ENCODE data around the gene TRAF7. TPM values are rescaled to one million over a fixed set of nuclear protein-coding genes. Genes with fewer than 3 reads are reported as not detected.

TRAF7 gene
- total and polyA plus RNA-seq, 2 of the 13 experiments (the other 11 are each of a cell fraction or from before 2014, with no cell fraction given): 47.9 to 65.6 TPM

- TF ChIP-seq ZNF850 (CRISPR knock-in tag; conservative IDR thresholded peaks at IDR 0.05) (no peak), TFE3 (CRISPR knock-in tag; IDR thresholded peaks at IDR 0.05) (peak; percentile 36; the same call in 1 of the 2 replicates), MTA1 (CRISPR knock-in tag; IDR thresholded peaks at IDR 0.05; ENCODE audit: borderline replicate concordance) (no peak), ZNF563 (CRISPR knock-in tag; IDR thresholded peaks at IDR 0.05) (peak; percentile 76; the same call in 1 of the 2 replicates), HOXA9 (CRISPR knock-in tag; IDR thresholded peaks at IDR 0.05; ENCODE audit: borderline replicate concordance) (no peak), HMG20A (CRISPR knock-in tag; IDR thresholded peaks at IDR 0.05; ENCODE audit: borderline replicate concordance) (no peak), HNRNPLL (IDR thresholded peaks at IDR 0.05; ENCODE audit: low read depth, low read length, poor library complexity, severe bottlenecking) (peak; percentile 36), ZNF562 (CRISPR knock-in tag; IDR thresholded peaks at IDR 0.05; ENCODE audit: borderline replicate concordance) (no peak), YEATS2 (CRISPR knock-in tag; IDR thresholded peaks at IDR 0.05; ENCODE audit: borderline replicate concordance) (peak; percentile 98), ZBTB40 (IDR thresholded peaks at IDR 0.05) (peak; percentile 59), ZBTB40 (CRISPR knock-in tag; IDR thresholded peaks at IDR 0.05) (peak; percentile 68), REPIN1 (CRISPR knock-in tag; IDR thresholded peaks at IDR 0.05; ENCODE audit: borderline replicate concordance, low read depth) (peak; percentile 86), NCOR1 (IDR thresholded peaks at IDR 0.05; ENCODE audit: borderline replicate concordance, low read length) (no peak), ZNF740 (CRISPR knock-in tag; IDR thresholded peaks at IDR 0.05) (no peak), FOXJ3 (CRISPR knock-in tag; IDR thresholded peaks at IDR 0.05; ENCODE audit: borderline replicate concordance) (0 out of 2 replicates have a peak, but pooled peaks have one; percentile 27), GATAD2A (CRISPR knock-in tag; IDR thresholded peaks at IDR 0.05) (no peak), ZNF878 (CRISPR knock-in tag; IDR thresholded peaks at IDR 0.05) (0 out of 2 replicates have a peak, but pooled peaks have one; percentile 38), ZNF678 (CRISPR knock-in tag; IDR thresholded peaks at IDR 0.05) (no peak), ZNF235 (CRISPR knock-in tag; IDR thresholded peaks at IDR 0.05; ENCODE audit: borderline replicate concordance) (0 out of 2 replicates have a peak, but pooled peaks have one; percentile 18)
These were observed at the start of gene TRAF7 (continued) for GRCh38 chr16:2155091-2155950.
